ENCODE results near the gene CFAP97.

DNA sequence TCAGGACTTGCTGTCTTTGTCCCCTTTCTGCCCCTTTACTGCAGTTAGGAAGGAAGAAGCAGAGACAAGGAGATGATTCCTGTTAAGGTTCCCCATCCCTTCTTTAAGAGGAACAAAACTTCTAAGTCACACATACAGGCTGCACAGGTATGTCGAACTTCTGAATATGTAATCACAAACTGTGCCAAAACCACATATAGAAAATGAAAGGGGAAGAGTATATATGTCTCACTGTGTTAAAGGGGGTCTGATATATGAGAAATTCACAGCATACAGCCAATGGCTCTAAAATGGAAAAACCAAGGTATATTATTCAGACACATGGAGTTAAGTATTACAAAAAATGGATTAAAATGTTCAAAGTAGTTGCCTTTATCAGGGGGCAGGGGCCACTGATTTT lies 11.7 kb downstream of the CFAP97 start:
- TF ChIP-seq POLR2A (IDR thresholded peaks at IDR 0.05; ENCODE audit: extremely low read depth, insufficient read length) = no peak
- TF ChIP-seq, protein P1, sequence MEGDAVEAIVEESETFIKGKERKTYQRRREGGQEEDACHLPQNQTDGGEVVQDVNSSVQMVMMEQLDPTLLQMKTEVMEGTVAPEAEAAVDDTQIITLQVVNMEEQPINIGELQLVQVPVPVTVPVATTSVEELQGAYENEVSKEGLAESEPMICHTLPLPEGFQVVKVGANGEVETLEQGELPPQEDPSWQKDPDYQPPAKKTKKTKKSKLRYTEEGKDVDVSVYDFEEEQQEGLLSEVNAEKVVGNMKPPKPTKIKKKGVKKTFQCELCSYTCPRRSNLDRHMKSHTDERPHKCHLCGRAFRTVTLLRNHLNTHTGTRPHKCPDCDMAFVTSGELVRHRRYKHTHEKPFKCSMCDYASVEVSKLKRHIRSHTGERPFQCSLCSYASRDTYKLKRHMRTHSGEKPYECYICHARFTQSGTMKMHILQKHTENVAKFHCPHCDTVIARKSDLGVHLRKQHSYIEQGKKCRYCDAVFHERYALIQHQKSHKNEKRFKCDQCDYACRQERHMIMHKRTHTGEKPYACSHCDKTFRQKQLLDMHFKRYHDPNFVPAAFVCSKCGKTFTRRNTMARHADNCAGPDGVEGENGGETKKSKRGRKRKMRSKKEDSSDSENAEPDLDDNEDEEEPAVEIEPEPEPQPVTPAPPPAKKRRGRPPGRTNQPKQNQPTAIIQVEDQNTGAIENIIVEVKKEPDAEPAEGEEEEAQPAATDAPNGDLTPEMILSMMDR (IDR thresholded peaks at IDR 0.05; ENCODE audit: low read depth, low read length) = no peak

All from NB4 (cell line).